Esophagus squamous epithelium (tissue), 4 donors: Measurements from ENCODE around the gene ARHGAP26.

Experiments used
- POLR2A ChIP-seq, 4 donors: fragments of 450-650 bp; IDR thresholded peaks; one replicate each; pipeline ENCODE4 v1.6.1; 2017; ENCODE audit warnings: antibody characterized with exemption in 4 of 4, mild to moderate bottlenecking in 4 of 4, moderate library complexity in 3 of 4
- TF ChIP-seq, protein P1 (sequence below), 6 experiments: fragments of 450-650 bp in 4 of 6; fragments of 200-600 bp in 2 of 6; sonication (generic) in 2 of 6; IDR thresholded peaks; one replicate each; pipeline ENCODE4 v1.5.1; 2016 to 2019; ENCODE audit warnings: antibody characterized with exemption in 6 of 6, mild to moderate bottlenecking in 4 of 6, moderate library complexity in 4 of 6

DNA sequence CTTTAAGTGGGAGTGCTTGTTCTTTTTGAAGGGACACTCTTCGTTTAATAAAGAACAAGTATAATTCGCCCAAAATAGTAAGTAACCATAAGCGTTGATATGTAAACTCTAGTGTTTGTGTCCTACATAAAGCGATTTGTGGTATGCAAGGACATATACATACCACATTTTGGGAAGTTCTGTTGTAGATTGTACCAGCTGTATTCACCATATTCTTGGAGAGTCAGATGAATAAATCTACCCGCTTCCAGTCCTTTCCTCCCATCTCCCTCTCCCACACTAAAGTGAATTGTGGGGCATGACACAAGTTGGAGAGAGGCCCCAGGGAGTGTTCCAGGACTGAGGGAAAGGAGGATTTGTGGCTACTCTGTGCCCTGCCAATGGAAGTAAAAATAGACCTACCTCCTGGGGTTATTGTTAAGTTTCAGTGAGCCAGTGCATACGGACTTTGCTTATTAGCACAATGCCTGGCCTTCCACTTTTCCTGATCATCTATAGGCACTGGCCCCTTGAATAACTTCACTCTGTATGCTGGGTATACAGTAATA lies 40.6 kb downstream of the ARHGAP26 start:
- TF ChIP-seq POLR2A (IDR thresholded peaks at IDR 0.05), result no peak
- TF ChIP-seq, protein P1, sequence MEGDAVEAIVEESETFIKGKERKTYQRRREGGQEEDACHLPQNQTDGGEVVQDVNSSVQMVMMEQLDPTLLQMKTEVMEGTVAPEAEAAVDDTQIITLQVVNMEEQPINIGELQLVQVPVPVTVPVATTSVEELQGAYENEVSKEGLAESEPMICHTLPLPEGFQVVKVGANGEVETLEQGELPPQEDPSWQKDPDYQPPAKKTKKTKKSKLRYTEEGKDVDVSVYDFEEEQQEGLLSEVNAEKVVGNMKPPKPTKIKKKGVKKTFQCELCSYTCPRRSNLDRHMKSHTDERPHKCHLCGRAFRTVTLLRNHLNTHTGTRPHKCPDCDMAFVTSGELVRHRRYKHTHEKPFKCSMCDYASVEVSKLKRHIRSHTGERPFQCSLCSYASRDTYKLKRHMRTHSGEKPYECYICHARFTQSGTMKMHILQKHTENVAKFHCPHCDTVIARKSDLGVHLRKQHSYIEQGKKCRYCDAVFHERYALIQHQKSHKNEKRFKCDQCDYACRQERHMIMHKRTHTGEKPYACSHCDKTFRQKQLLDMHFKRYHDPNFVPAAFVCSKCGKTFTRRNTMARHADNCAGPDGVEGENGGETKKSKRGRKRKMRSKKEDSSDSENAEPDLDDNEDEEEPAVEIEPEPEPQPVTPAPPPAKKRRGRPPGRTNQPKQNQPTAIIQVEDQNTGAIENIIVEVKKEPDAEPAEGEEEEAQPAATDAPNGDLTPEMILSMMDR (IDR thresholded peaks at IDR 0.05), result no peak
